GM13977 (cell line): Measurements from ENCODE around the gene RBM18.

Source experiments
- DNase-seq: peaks from one replicate; pipeline ENCODE4 v3.0.0; 2012; ENCODE audit warnings: low spot score
- in situ Hi-C: fragments of 300-500 bp; cut with MboI; formaldehyde crosslinking; loops from one replicate; pipeline ENCODE4 v1.12.0; 2022; ENCODE audit warnings: low sequenced_read_pairs, low pct_unique_long_range_greater_than_20kb, mixed read lengths, inconsistent platforms; ENCODE audit not compliant: unreplicated experiment
- TF ChIP-seq, protein P1 (sequence below): IDR thresholded peaks from 2 replicates; pipeline ENCODE4 v1.5.1; 2012; ENCODE audit warnings: mild to moderate bottlenecking, control low read depth; ENCODE audit not compliant: insufficient read depth; ENCODE audit errors: extremely low read depth, missing control alignments

Gene RBM18

DNA sequence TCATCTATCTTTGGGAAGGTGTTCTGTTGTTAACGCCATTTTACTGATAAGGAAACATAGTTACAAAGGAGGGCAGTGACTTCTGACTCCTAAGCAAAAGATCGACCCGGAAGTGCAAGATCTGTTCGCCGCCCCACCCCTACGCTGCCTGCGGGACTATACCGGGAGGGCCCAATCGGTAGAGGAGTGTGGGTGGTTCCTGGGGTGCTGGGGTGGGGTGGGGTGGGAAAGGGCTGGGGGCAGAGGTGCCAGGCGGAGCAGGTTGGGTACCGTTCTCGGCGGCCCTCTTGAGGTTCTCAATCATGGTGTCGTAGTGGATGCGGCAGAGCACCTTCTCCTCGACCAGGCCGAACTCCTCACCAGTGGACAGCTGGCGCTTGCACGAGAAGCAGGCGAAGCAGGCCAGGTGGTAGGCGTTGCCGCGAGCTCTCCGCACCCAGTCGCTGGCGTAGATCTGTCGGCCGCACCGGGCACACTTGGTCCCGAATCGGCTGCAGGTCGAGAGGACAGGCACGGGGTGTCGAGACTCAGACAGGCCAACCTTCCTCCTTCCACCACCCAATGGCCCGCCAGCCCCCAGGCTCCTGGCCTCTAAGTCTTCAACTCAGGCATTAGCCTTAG is 47.7 kb downstream of the RBM18 start:
- TF ChIP-seq, protein P1, sequence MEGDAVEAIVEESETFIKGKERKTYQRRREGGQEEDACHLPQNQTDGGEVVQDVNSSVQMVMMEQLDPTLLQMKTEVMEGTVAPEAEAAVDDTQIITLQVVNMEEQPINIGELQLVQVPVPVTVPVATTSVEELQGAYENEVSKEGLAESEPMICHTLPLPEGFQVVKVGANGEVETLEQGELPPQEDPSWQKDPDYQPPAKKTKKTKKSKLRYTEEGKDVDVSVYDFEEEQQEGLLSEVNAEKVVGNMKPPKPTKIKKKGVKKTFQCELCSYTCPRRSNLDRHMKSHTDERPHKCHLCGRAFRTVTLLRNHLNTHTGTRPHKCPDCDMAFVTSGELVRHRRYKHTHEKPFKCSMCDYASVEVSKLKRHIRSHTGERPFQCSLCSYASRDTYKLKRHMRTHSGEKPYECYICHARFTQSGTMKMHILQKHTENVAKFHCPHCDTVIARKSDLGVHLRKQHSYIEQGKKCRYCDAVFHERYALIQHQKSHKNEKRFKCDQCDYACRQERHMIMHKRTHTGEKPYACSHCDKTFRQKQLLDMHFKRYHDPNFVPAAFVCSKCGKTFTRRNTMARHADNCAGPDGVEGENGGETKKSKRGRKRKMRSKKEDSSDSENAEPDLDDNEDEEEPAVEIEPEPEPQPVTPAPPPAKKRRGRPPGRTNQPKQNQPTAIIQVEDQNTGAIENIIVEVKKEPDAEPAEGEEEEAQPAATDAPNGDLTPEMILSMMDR = no peak
- peak; percentile 9 for DNase-seq
- in situ Hi-C loops = no loop called here

DNA sequence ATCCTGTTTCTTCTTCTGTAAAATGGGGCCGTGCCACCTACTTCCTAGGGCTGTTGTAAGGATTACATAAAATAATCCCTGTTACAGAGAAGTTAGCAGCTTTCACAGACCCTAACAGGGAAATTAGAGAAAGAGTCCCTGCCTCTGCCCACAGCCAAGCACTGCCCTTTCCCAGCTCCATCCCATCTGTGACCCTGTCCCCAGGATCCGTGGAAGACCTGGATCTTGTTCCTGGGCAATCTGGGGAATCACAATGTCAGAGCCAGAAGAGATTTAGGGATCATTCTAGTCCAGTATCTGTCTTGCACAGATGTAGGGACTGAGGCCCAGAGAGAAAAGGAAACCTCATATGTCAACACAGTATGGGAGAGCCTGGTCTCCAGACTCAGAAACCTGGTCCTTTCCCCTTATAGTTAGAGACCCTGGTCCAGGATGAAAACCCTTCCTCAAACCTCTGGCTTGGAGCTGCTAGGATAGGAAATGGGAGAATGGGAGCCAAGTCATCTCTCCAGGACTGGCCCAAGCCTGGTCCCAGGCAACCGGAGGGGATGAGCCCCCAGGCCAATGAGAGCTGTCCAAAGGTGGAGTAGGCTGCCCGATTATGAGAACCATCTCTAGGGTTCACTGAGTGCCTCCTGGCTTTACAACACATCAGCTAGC is 48.4 kb downstream of the RBM18 start:
- in situ Hi-C loops = no loop called here
- DNase-seq = no peak
- TF ChIP-seq, protein P1 = no peak

DNA sequence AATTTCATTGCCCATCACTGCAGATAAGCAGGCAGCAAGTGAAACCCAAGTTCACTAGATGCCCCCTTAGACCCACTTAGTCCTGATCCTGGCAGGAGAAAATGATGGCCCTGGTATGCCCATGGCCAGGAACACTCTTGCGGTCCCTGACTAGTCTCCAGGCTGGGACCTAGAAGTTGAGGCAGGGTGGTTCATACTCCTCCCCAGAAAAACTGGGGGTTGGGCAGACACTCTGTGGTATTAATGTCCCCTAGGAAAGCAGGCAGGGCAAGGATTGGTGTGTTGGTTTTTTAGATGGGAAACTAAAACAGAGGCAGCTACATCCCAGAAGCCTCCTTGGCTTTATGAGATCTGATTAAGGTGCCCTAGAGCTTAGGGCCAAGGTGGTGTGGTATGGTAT is 49.0 kb downstream of the RBM18 start:
- in situ Hi-C loops = no loop called here

DNA sequence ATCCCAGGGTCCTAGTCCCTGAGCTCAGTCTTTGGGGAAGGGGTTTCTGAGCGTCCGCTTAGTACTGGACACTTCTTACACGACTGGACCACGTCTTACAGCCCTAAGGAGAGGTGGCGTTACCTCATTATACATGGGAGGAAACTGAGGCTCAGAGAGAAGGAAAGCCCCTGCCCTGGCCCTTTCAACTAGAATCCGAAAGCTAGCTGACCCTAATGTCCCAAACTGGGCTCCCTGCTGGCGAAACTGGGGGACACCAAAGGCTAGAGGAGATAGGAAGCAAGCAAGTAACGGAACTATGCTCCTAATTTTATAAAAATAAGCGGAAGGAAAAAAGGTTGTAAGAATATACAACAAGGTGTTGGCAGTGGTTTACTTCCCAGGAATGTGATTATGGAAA is 50.1 kb downstream of the RBM18 start:
- no peak for DNase-seq
- TF ChIP-seq, protein P1 = no peak
- in situ Hi-C loops = no loop called here

More for the DNA sequence above, 49.0 kb downstream of the RBM18 start:
- TF ChIP-seq, protein P1 = no peak
- DNase-seq = no peak

DNA sequence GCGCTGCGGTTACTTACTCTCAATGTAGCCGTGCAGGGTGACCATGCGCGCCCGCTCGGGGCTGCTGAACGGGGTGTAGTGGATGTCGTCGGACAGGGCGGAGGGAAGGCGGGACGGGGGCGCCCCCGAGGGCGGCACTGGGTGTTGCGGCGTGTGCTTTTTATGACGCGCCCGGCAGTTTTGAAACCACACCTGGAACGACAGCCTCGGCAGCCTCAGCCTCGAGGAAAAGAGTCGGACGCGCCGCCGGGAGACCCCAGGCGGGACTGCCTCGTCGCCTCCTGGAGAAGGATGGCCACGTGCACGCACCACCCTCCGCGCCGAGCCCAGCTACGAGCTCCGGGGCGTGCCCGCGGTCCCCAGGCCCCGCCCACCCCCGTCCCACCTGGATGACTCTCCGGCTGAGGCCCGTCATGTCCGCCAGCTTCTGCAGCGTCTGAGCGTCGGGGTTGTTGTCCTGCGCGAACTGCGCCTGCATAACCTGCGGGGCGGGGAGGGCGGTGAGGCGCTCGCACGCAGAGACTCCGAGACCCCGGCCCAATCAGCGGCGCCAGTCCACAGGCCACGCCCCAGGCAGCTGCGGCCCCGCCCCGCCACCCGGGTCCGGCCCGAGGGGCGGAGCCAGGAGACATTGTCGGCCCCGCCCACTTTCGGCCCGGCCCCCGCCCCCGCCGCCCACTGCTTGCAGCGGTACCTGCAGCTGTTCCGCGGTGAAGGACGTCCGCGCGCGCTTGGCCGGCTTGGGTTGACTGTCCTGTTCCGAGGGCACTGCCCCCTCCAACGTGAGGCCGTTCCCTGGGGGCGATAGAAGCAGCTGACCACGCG is 50.8 kb downstream of the RBM18 start:
- peak; percentile 94 for DNase-seq
- TF ChIP-seq, protein P1 = no peak
- in situ Hi-C loops = no loop called here

DNA sequence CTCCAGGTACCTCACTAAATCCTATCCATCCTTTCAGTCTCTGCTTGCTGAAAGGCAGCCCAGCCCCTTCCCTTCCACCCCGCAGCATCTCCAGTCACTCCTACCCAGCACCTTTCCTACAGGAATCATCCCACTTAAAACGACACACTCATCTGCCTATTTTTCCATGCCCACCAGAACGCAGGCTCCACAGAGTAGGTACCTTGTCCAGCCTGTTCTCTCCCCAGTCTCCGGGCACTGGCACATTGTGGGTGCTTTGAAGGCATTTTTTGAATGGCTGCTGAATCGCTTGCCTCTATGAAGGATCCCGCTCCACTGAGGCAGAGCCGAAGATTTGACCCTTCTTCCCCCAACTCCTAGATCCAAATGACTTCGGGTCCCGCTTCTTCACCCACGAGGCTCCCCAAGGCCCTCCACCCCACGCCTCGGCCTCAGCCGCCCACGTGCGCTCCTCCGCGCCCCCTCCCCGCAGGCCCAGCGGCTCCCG is 51.5 kb downstream of the RBM18 start:
- in situ Hi-C loops = no loop called here
- no peak for DNase-seq
- TF ChIP-seq, protein P1 = no peak
